GM18951 (cell line): ENCODE measurements around the gene OBP2B.
"Not testable (repeated sequence)": the region's sequence is repeated elsewhere in the genome, so short reads cannot be mapped to it uniquely, and the experiment has no call there.

Experiments used
- POLR2A ChIP-seq: IDR thresholded peaks from 4 replicates; pipeline ENCODE4 v1.6.1; 2011; ENCODE audit warnings: mild to moderate bottlenecking; ENCODE audit not compliant: insufficient read length, insufficient read depth; ENCODE audit errors: extremely low read depth
- in situ Hi-C: fragments of 300-500 bp; cut with MboI; formaldehyde crosslinking; loops from one replicate; pipeline ENCODE4 v1.12.0; 2022; ENCODE audit warnings: low sequenced_read_pairs, mixed read lengths, inconsistent platforms; ENCODE audit not compliant: unreplicated experiment

Gene OBP2B

DNA sequence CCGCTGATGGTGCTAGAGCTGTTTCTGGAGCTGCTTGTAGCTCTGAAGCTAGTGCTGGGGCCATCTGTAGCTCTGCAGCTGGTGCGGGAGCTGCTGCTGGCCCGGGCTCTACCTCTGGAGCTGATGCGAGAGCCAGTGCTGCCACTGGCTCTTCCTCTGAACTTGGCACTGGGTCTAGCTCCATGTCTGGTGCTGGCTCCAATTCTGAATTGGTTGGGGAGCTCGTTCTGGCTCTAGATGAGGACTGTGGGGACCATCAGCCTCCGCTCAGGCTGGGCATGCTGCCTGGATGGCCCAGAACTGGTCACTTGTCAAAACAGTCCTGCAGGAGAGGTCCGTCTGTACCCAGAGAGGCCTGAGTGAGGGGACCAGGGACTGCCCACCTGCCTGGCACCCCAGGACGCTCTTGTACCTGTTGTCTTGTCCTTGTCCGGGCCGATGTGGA, 21.5 kb downstream of the OBP2B start:
- in situ Hi-C loops: no loop called here
- TF ChIP-seq POLR2A: no peak

DNA sequence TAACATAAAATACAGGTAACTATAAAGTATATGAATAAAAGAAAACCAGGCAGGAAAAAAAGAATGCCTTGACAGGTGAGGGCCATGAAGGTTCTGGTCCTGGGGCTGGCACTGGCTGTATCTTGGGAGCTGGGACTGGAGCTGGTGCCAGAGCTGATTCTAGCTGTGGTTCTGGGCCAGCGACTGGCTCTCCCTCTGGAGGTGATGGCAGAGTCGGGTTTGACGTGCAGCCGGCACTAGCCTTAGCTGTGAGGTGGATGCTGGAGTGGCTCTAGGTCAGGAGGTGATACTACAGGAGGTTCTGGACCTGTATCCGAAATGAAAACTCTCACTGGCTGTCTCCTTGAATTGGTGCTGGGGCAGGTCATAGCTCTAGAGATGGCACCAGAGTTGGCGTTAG, 22.3 kb downstream of the OBP2B start:
- in situ Hi-C loops: no loop called here
- no peak for TF ChIP-seq POLR2A

DNA sequence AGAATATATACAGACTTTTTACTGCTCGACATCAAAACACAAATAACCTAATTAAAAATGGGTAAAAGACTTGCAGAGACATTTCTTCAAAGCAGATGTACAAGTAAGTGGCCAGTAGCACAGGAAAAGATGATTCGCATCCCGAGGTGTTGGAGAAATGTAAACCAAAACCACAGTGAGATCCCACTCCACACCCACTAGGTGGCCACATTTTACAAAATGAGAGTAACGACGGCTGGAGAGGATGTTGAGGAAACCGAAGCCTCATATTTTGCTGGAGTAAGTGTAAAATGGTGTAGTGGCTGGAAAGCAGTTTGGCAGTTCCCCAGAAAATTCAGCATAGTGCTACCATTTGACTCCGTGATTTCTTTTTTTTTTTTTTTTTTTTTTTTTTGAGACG, 24.1 kb downstream of the OBP2B start:
- TF ChIP-seq POLR2A: no peak
- in situ Hi-C loops: no loop called here

DNA sequence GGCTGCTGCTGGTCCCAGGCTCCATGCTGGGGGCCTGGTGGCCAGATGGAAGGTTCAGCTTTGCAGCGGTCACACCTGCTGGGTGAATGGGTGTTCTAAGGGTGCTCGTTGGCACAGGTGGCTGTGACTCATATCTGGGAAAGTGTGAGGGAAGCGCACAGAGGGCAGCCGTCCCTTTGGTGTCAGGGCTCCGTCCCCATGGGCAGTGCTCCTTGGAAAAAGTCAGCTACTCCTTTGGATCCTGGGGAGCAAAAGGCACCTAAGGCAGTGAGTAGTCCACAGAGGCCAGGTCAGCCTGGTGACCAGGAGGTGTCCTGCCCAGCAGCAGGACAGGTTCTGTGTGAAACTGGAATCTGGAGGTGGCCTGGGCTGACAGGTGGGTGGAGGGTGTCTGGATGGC, 26.9 kb downstream of the OBP2B start:
- in situ Hi-C loops: no loop called here
- TF ChIP-seq POLR2A: no peak

DNA sequence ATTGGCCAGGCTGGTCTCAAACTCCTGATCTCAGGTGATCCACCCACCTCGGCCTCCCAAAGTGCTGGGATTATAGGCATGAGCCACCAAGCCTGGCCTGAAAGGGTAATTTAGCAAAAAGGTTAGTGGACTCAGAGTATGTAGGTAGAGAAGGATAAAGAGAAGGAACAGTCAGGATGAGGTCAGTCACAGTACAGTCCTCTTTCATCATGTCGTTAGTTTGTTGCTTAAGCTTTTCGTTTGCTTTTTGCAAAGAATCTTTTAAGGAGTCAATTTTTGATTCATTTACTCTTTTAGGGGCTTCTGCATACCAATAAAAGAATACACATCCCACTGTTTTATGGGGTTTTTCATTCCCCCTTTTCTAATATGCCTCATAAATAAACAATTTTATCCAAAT, 27.5 kb downstream of the OBP2B start:
- in situ Hi-C loops: no loop called here
- TF ChIP-seq POLR2A: no peak

DNA sequence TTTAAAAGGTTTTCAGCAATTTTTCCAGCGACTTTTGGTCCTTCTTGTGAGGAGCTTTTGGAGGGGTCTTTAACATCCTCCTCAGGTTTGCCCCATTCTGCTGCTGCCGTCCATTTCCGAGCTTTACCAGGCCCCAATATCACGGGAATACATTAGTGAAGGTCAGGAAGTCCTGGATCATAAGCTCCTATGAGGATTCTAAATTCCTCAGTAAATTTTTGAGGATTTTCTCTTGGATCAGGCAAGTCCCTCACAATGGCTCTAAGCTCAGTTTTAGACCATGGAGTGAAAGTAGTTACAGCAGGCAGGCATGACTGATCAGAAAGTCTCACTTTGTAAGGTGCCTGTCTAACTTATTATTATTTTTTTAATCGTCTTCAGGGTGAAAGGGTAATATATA, 28.1 kb downstream of the OBP2B start:
- TF ChIP-seq POLR2A: no peak
- in situ Hi-C loops: no loop called here

DNA sequence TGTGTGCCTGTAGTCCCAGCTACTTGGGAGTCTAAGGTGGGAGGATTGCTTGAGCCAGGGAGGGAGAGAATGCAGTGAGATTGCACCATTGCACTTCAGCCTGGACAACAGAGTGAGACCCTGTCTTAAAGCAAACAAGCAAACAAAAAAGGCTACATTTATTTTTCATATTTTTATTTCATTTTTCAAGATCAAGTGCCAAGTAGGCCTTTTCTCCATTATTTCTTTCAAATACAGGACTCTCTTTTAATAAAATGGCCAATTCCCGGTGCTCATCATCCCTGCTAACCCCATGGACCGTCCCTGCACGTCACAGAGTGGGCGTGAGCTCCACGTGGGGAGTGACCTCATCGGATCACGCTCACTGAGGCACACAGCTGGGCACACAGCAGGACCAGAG, 36.0 kb downstream of the OBP2B start:
- no peak for TF ChIP-seq POLR2A
- in situ Hi-C loops: no loop called here

DNA sequence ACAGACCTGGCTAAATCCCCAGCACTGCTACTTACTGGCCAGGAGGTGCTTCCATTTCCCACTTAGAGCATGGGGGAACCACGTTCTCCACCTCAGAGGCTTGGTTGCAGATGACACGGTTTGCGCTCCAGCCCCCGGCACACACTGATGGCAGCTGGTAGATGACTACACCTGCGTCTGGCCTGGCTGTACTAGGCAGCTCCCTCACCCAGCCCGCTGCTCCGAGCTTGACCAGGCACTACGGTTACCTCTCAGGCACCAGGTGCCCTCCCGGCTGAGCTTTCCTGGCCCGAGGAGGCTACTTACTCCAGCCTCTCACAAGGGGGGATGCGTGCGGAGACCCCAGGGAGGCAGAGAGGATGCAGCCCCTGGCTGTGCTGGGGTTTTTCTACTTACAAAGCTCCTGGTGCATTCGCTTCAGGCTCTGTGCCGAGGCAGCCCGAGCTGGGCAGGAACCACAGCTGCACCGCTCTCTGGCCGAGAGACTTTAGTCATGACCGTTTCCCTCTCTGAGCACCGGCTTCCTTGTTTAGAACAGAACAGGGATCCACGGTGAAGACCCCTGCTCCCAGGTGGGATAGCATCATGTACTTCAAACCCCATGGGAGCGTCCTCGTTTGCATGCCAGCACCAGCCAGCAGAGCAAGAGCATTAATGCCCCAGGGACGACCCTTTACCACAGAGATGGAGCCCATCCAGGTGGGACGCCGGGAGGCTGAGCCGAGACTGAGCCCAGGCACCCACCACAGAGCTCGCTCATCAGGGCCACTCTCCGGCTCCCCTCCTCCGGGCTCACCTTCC, 37.7 kb downstream of the OBP2B start:
- in situ Hi-C loops: no loop called here
- TF ChIP-seq POLR2A: no peak

DNA sequence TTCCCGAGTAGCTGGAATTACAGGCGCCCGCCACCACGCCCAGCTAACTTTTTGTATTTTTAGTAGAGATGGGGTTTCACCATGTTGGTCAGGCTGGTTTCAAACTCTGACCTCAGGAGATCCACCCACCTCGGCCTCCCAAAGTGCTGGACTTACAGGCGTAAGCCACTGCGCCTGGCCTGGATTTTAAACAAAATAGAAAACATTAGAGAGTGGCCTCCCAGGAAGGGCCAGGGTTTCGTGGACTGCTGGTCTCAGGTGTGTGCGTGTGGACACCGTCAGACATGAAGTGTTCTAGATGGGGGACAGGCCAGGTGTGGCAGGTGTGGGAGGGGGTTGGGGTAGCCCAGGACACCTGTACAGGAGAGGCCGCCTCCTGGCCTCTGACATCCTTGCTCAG, 38.3 kb downstream of the OBP2B start:
- no peak for TF ChIP-seq POLR2A
- in situ Hi-C loops: no loop called here

DNA sequence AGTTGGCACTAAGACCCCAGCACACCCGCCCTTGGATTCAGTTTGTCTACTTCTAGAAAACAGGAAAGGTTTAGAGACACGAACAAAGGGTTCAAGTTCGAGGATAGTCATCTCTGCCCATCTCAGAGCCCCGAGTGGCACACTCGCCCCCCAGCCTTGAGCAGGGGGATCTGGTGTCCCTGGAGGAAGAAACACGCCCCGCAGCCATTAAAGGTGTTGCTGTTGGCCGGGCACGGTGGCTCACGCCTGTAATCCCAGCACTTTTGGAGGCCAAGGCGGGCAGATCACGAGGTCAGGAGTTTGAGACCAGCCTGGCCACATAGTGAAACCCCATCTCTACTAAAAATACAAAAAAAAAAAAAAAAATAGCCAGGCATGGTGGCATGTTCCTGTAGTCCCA, 39.4 kb downstream of the OBP2B start:
- in situ Hi-C loops: not testable (repeated sequence)

DNA sequence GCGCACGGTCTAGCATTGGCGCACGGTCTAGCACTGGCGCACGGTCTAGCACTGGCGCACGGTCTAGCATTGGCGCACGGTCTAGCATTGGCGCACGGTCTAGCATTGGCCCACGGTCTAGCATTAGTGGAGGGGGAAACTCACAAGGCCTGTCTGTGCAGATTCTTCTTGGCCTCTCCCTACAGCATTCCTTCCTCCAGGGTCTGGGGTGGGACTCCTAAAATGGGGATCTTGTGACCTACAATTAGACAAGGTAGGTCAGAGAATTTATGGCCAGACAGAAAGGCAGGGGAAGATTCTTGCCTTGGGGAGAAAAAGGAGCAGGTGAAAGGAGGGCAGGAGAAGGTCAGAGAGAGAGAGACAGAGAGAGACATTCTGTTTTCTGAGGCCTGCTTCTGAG, 39.9 kb downstream of the OBP2B start:
- in situ Hi-C loops: no loop called here
- no peak for TF ChIP-seq POLR2A

DNA sequence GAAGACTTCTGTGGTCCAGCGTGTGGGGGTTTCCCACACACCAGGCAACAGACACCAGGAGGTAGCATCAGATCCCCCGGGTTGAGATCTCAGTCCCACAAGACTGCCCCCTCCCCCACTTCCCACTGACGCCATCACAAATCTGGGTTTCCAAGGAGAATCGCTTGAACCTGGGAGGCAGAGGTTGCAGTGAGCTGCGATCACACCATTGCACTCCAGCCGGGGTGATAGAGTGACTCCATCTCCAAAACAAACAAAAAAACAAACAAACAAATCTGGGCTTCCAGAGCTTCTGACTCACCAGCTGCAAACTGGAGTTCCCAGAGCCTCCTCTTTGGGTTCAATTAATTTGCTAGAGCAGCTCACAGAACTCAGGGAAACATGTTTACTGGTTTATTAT, 40.6 kb downstream of the OBP2B start:
- TF ChIP-seq POLR2A: no peak
- in situ Hi-C loops: no loop called here

DNA sequence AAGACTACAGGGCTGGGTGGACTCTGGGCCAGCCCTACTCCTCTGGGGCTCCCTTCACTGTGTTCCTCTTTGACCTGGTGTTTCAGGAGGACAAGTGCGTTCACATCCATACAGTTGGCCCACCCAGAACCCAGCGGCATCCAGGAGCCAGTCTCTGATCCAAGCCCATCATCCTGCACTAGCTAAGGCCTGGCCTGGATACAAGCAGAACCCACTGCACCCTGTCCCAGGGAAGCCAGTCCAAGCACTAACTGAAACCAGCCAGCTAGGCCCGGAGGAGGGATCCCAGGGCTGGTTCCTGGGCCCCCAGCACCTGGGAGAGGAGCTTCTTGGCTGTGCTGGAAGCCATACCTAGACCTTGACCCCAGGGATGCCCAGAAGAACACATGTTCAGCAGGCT, 41.3 kb downstream of the OBP2B start:
- in situ Hi-C loops: no loop called here
- TF ChIP-seq POLR2A: no peak

DNA sequence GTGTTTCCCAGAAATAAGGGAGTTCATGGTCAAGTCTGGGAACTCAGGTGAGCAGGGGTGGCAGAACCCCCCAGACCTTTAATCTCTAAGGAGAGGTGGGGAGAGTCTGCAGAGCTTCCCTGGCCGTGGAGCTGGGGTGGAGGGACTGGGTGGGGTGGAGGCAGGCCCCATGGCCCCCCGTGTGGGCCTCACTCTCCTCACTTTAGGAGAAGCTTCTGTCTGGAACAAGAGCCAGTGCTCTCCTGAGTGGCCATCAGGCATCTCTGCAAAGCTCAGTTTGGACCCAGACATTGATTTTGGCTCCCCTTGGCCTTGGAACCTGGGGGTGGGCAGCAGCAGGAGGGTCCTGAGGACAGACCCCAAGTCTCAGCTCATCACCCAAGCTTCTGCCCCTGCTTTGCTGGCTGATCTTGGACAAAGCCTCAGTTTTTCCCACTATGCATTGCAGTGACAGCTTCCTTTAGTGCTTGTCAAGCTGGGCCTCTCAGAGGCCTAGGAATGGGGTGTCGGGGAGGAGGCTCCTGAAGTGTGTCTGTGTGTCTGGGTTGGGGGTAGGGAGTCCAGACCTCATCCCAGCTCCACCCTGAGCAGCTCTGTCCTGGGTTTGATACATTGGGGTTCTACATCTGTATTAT, 41.8 kb downstream of the OBP2B start:
- TF ChIP-seq POLR2A: no peak
- in situ Hi-C loops: no loop called here
